Measurements from ENCODE around the gene MTX1.
A peak's percentile ranks its signal among the peaks of the same experiment; 100 is the strongest.
"Not testable (repeated sequence)": the region's sequence is repeated elsewhere in the genome, so short reads cannot be mapped to it uniquely, and the experiment has no call there.

Gene MTX1

GRCh38 chr1:155227261-155228095 is 19.0 kb downstream of the MTX1 start:
- peak overlapping the region; percentile 56 for H3K4me3 ChIP-seq (ENCODE audit: low read depth, low read length)
- no peak for TF ChIP-seq CTCF (IDR thresholded peaks at IDR 0.05; ENCODE audit: borderline replicate concordance, insufficient read depth, low read depth, low read length)

GRCh38 chr1:155228096-155228427 is 19.6 kb downstream of the MTX1 start:
- H3K4me3 ChIP-seq (ENCODE audit: low read depth, low read length) = peak overlapping the region; percentile 48
- TF ChIP-seq CTCF (IDR thresholded peaks at IDR 0.05; ENCODE audit: borderline replicate concordance, insufficient read depth, low read depth, low read length) = no peak

GRCh38 chr1:155231302-155231701 is 22.8 kb downstream of the MTX1 start:
- not testable (repeated sequence) for H3K4me3 ChIP-seq (ENCODE audit: low read depth, low read length)

GRCh38 chr1:155232001-155232978 is 23.8 kb downstream of the MTX1 start:
- H3K4me3 ChIP-seq (ENCODE audit: low read depth, low read length) = not testable (repeated sequence)

- H3K4me3 ChIP-seq (ENCODE audit: low read depth, low read length) = not testable (repeated sequence)
Measured at GRCh38 chr1:155233502-155233901, 25.0 kb downstream of the MTX1 start.

GRCh38 chr1:155235375-155235774 is 26.9 kb downstream of the MTX1 start:
- H3K4me3 ChIP-seq (ENCODE audit: low read depth, low read length) = not testable (repeated sequence)

GRCh38 chr1:155236451-155236850 is 28.0 kb downstream of the MTX1 start:
- no peak overlapping the region for H3K4me3 ChIP-seq (ENCODE audit: low read depth, low read length)
- no peak for TF ChIP-seq CTCF (IDR thresholded peaks at IDR 0.05; ENCODE audit: borderline replicate concordance, insufficient read depth, low read depth, low read length)

GRCh38 chr1:155241069-155241679 is 32.7 kb downstream of the MTX1 start:
- H3K4me3 ChIP-seq (ENCODE audit: low read depth, low read length) = peak overlapping the region; percentile 47
- TF ChIP-seq CTCF (IDR thresholded peaks at IDR 0.05; ENCODE audit: borderline replicate concordance, insufficient read depth, low read depth, low read length) = no peak

- H3K4me3 ChIP-seq (ENCODE audit: low read depth, low read length) = no peak overlapping the region
- TF ChIP-seq CTCF (IDR thresholded peaks at IDR 0.05; ENCODE audit: borderline replicate concordance, insufficient read depth, low read depth, low read length) = no peak
Measured at GRCh38 chr1:155241841-155242264, 33.4 kb downstream of the MTX1 start.

Data from GM12875 (cell line).